NCI-H128 (cell line): ENCODE data around the gene COX6A1.
"Not testable (repeated sequence)": the region's sequence is repeated elsewhere in the genome, so short reads cannot be mapped to it uniquely, and the experiment has no call there.

Experiments used
- DNase-seq: peaks from one replicate; lab custom pipeline; 2025; ENCODE audit not compliant: unreplicated experiment; lab: John Stamatoyannopoulos, UW

COX6A1 gene

GRCh38 chr12:120466560-120467315 lies 28.8 kb downstream of the COX6A1 start:
- DNase-seq, result peak; percentile 22

GRCh38 chr12:120467439-120467838 lies 29.5 kb downstream of the COX6A1 start:
- DNase-seq, result no peak

DNA sequence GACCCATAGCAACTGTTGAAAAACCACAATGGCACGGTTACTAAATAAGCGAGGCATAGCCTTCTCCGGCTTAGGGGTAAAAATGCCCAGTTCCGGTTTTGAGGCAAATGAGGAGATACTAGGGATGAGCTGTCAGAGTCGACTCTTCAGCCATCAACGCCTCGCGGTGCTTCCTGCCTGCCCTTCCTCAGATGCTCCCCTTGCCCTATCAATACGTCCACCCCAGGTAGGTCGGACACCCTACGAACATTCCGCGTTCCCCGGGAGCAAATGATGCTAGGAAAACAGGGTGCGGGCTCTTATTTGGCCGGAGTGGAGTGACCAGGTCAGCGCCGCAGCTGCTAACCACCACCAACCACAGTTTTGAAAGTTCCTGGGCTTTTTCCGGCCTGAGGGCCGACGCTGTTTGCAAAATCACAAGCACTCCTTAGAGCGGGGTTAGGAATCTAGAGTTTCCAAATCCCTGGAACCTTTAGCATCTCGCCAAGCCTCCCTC lies 30.5 kb downstream of the COX6A1 start:
- no peak for DNase-seq

- no peak for DNase-seq
Measured at GRCh38 chr12:120468821-120469449, 31.0 kb downstream of the COX6A1 start.

DNA sequence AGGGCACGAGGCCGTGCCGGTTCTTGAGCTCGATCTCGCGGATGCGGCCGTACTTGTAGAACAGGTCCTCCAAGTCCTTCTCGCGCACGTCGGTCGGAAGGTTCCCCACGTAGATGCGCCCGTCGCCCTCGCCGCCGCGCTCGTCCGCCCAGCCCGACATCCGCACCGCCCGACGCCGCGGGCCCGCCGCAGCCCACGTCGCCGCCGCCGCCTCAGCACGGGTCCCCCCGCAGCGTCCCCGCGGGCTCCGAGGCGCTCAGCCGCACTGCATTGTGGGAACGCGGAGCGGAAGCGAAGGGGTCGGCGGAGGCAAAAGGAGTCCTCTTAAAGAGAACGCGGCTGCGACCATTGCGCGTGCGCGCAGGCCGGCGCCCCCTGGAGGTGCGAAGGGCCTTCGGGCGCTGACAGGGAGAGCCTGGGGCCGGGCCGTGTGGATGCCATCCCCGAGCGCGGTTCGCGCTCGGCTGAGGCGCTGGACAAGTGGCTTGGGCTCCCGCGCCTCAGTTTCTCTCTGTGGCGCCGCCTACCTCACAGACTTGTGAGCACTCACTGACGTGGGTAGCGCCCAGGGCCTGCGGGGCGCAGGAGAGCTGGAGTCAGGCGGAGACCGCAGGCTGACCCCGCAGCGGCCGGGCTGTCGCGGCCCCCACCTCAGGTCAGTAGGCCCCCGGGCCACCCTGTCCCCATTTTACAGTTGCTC lies 31.7 kb downstream of the COX6A1 start, which contains the start of gene SRSF9:
Gene SRSF9, minus strand, starts transcription at position 299 of the 700 bp plus-strand sequence. Its CDS starts 139 bp downstream, at position 160.
- DNase-seq, result peak; percentile 93

DNA sequence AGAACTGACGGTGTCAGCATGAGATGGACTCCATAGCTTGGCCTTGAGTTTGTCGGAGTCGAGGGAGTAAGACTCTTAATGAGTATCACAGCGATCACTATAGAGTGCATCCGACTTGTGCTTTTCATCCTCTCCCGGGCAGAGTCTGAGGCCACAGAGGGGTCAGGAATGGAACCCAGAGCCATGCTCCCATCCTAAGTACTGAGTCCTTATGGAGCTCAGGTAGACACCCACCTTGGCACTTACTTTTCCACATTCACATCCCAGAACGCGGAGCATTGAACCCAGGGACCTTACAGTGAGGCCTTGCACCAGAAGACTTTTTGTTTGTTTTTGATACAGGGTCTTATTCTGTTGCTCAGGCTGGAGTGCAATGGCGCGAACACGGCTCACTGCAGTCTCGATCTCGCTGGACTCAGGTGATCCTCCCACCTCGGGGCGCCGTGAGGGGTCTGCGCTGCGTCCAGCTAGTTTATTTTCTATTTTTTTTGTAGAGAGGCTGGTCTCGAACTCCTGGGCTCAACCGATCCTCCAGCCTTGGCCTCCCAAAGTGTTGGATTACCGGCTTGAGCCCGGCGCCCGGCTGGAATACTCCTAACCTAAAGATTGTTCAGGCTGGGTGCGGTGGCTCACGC lies 32.4 kb downstream of the COX6A1 start:
- DNase-seq, result no peak

DNA sequence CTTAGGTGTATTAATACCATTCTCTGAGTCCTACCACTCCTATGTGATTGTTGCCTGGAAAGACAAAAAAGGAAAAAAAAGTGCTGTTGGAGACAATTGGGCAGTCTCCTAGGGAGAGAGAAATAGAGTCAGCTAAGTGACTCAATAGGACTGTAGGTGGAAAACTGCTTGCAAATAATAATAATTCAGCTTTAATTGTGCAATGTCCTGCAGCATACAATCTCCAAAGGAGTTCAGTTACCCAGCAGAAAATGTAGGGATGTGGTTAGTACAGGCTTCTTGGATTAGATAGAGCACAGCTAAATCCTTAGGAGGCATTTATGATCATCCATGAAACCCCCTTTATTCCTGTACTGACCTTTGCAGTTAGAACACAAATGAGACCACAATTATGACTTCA lies 34.6 kb downstream of the COX6A1 start:
- no peak for DNase-seq

DNA sequence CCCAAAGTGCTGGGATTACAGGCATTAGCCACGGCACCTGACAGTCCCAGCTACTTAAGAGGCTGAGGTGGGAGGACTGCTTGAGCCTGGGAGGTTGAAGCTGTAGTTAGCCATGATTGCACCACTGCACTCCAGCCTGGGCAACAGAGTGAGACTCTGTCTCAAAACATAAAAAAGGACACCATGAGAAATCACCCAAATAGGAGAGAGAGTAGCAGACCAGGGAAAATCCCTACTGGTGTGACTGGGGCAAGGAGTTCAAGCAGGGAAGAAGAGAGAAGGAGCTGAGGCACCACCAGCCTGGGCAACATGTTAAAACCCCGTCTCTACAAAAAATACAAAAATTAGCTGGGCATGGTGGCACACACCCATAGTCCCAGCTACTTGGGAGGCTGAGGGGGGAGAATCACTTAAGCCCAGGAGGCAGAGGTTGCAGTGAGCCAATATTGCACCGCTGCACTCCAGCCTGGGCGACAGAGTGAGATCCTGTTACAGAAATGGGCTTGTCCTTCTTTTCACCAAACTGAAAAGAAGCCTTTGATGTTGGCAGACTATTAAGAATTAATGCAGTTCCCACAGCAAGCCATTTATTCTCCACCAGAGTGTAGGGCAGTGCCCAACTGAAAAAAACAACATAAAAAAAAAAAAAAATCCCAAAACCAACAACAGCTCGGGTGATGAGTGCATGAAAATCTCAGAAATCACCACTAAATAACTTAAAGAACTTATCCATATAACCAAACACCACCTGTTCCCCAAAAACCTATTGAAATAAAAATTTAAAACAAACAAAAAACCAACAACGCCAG lies 36.1 kb downstream of the COX6A1 start:
- DNase-seq, result no peak

DNA sequence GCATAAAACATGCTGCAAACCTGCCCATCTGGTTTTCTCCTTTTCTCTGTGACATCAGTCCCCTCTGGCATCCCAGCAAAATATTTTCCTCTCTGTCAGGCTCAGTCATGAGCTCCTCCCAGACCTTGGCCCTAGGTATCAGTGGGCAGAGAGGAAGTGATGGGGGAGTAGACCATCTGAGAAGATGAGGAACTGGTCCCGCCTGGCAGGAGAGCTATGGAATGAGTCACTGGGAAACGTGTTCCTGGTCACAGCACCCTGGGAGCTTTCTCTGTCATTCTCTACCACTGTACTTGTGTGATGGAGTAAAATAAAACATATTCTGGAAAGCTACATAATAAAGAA lies 36.7 kb downstream of the COX6A1 start:
- no peak for DNase-seq

GRCh38 chr12:120475643-120476042 lies 37.7 kb downstream of the COX6A1 start:
- no peak for DNase-seq

DNA sequence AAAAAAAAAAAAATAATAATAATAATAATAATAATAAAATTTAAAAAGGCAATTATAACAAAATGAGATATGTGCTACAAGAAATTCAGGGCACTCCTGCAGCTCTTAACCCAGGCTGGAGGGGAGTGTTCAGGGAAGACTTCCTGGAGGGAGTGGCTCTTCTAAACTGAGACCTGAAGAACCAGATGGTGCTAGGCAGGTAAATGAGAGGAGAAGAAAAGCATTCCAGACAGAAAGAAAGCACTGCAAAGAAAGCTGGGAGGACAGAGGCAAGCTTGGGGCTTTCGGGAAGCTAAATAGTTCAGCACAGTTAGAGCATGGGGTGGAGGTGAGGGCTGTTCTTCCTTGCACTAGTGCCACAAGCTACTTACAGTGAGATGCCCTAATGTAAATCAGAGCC lies 41.5 kb downstream of the COX6A1 start:
- no peak for DNase-seq

DNA sequence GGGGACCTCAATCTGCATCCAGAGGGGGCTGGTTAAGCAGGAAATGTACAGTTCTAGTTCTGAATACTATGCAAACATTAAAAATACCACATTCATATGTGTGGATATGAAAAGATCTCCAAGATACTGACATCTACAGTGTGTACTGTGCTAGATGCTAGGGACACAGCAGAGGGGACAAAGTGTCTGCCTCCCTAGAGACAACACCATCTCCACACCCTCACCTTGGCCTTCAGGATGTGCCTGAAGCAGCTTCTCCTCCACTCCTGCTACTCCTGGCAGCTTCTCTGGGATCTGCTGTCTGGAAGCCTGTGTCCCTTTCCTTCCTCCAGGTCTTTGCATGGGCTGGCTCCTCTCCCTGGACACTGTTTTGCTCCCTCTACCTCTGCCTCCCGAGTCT lies 42.3 kb downstream of the COX6A1 start:
- no peak for DNase-seq

DNA sequence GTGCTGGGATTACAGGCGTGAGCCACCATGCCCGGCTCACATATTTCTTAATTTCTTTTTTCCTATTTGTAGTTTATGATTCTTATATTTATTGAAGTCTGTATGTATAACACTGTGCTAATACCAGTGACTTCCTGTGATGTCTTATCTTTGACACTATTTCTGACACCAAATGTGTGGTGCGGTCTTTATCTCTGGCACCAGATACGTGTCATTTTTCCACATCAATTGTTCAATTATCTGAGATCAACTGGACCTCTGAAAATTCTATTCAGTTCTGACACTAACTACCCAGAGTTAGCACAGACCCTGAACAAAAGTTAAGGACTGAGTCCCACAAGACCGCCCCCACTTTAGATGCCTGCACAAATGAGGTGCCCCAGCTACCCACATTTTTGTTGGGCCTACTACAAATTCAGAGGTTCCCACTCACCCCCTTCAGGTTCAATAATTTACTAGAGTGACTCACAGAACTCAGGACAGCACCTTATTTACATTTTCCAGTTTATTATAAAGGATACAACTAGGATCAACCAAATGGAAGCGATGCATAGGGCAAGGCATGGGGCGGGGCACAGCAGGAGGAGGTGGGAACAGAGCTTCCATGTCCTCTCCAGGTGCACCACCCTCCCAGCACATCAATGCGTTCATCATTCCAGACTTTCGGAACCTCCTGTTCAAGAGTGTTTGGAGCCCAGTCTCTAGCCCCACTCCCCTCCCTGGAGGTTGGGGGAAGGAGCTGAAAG lies 43.3 kb downstream of the COX6A1 start:
- DNase-seq, result no peak

DNA sequence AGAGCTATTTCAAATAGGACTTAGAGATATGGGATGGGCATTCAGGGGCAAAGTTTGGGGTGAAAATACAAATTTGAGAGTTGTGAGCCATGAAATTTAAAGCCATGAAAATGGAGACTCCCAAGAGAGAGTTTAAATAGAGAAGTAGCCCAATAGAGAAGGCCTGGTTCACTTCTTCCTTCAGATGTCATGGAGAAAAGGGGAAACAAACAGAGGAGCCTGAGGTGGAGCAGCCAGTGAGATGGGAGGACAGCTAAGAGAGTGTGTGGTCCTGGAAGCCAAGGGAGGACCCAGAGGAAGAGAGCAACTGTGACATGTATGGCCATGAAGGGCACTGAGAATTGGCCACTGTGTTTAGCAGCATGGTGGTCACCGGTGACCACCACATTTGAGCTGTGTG lies 45.7 kb downstream of the COX6A1 start:
- DNase-seq, result no peak

DNA sequence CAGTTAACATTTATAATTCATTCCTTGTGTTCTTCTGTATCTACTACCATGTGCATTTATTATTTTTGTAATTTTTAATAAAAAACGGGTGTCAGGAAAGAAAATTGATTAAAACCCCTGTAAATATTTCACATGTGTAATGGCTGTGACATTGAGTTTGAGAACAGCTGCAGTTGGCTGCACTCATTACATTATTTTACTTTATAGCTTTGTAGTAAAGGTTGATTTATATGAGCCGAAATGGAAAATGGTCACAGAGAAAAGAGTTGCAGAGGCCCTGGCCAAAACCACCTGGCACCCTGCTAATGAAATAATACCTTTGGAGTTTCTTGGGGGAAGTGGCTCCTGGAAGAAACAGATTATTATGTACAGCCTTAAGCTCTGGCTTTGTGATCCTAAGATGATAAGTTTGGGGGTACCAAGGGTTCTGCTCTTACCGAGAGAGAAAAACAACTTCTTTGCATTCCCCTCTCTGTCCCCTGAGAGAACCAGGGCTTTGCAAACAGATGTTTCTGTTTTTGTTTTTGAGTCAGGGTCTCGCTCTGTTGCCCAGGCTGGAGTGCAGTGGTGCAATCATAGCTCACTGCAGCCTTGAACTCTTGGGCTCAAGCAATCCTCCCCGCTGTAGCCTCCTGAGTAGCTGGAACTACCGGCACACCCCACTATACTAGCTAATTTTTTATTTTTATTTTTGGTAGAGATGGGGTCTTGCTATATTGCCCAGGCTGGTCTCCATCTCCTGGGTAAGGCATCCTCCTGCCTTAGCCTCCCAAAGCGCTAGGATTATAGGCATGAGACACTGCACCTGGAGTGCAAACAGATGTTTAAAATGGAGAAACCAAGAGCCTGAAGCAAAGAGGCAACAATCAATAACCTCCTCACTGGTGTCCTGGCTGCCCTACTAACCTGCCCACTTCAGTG lies 48.3 kb downstream of the COX6A1 start:
- DNase-seq, result no peak

DNA sequence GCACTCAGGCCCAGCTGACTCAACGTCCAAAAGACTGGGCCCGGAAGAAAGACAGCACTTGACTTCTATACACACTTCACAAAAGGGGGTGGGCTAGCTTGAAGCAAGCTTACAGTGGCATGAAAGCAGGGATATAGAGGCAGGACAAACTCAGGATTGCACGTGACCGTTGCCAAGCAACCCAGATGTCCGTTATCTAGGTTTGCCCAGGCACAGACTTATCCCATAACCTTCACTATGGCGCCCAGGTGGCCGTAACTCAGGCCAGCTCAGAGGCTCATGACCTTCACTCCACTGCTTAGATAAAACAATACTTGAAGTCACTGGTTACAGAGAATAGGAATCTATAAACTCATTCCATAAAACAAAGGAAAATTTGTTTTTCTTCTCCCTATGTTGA lies 49.6 kb downstream of the COX6A1 start:
- not testable (repeated sequence) for DNase-seq

DNA sequence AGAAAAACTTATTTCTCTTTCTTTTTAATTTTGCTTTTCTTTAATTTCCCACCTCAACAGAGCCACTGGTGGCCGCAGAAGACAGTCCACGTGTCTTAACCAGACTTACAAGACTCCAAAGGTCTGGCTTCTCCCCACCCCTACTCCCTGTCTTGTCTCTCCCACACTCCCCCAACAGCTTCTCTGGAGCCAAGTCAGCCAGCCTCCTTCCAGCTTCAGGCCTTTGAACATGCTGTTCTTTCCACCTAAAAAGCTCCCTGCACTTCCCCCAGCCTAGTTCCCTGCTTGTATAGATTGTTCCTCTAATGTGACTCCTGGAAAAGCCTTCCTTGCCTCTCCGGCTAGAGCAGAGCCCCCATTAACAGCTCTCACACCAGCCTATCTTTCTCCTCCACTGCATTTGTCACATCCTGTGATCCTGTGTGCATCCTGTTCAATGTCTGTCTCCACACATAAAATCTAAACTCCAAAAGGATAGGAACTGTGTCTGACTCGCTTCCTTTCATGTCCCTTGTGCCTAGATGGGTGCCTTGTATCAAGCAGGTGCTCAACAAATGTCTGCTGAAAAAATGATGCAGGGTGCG lies 50.2 kb downstream of the COX6A1 start:
- DNase-seq, result no peak

DNA sequence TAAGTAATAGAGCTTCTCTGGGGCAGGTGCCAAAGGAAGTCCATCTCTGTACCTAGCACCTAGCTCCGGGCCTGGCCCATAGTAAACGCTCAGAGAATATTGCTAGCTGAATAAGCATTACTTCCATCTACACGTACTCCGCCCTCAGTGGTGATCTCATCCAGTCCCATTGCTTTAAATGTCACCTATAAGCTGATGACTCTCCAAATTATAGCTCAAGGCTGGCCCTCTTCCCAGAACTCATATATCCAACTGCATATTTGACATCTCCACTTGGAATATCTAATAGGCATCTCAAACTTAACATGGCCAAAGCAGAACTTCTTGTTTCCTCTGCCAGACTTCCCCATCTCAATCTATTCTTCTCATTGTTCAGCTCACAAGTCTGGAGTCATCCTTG lies 51.1 kb downstream of the COX6A1 start:
- DNase-seq, result no peak

DNA sequence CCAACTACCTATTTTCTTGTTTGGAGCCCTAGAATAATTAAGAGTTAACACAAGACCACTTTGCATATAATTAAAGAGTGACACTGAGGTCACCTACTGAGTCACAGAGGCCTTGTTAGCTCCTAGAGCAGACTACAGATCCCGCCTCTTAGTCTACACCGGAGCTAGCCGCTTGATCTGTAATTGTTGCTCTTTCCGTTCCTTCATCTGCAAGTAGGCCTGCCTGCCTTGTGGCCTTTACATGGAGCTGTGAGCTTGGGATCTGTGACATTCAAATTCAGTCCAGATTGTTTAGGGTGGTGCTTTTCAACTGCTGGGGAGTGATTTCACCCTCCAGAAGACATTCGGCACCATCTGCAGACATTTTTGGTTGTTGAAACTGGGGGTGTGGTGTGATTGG lies 52.4 kb downstream of the COX6A1 start:
- DNase-seq, result no peak
